GM12865 (cell line): ENCODE data around the gene TRIP13.

ENCODE experiments used
- DNase-seq: peaks from one replicate; pipeline ENCODE4 v3.0.0; 2010; ENCODE audit warnings: low read depth
- H3K4me3 ChIP-seq: 2 replicates; pipeline ENCODE4 v1.5.1; 2011; ENCODE audit warnings: mild to moderate bottlenecking, low read depth, low read length, control low read depth
- TF ChIP-seq, protein P1 (sequence below): IDR thresholded peaks from 2 replicates; pipeline ENCODE4 v1.5.1; 2011; ENCODE audit warnings: low read length, control low read depth, low read depth, inconsistent platforms; ENCODE audit not compliant: insufficient read depth; ENCODE audit errors: missing control alignments

TRIP13 gene

DNA sequence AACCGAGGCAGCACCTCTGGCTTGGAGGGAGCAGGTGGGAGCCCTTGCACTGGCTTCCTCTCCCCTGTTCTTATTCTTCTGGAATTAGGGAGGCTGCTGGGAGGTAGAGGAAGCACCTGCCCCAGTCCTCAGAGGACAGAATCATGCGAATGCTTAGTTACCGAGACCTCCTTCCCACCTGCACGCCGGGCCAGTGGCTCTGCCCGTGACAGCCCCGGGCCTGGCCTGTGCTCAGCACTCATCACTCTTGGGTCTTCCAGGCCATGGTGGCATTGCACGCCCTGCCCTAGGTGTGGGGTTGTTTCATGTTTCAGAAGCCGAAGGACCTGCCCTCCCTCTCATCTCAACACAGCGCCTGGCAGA is 70.6 kb downstream of the TRIP13 start:
- no peak overlapping the region for H3K4me3 ChIP-seq
- DNase-seq: no peak
- TF ChIP-seq, protein P1, sequence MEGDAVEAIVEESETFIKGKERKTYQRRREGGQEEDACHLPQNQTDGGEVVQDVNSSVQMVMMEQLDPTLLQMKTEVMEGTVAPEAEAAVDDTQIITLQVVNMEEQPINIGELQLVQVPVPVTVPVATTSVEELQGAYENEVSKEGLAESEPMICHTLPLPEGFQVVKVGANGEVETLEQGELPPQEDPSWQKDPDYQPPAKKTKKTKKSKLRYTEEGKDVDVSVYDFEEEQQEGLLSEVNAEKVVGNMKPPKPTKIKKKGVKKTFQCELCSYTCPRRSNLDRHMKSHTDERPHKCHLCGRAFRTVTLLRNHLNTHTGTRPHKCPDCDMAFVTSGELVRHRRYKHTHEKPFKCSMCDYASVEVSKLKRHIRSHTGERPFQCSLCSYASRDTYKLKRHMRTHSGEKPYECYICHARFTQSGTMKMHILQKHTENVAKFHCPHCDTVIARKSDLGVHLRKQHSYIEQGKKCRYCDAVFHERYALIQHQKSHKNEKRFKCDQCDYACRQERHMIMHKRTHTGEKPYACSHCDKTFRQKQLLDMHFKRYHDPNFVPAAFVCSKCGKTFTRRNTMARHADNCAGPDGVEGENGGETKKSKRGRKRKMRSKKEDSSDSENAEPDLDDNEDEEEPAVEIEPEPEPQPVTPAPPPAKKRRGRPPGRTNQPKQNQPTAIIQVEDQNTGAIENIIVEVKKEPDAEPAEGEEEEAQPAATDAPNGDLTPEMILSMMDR: no peak

DNA sequence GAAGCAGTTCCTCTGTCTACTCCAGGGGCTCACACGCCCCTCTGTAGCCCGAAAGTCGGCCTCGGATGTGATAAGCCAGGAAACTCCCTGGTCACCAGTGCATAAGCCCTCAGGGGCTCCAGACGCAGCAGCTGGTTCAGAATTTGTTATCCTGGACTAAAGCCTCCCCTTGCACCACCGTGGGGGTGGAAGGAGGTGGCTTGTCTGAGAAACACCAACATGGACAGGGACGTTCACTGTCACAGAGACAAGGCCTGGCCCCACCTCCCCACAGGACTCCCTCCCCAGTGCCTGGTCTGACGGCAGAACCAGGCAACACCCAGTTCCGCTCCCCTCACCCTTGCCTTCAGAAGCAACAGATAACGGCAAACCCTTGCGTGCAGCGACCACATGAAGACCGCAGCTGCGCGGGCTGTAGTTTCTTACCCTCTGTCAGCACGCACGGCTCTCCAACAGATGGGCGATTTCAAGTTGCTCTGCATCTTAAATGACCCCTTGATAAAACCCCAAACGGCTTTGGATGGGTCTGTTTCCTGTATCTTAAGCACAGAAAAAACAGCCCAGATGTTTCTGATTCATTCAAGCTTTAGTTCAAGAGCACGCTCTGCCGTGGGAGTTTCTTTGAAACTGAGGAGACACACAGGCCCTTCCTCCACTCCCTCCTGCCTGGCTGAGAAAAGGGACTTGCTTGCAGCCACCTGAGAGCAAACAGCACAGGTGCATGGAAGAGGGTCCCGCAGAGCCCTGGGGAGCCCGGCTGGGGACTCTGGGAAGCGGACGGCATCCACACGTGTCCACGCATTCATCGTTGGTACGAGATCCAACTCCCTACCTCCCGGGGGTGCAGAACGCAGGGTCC is 71.2 kb downstream of the TRIP13 start:
- H3K4me3 ChIP-seq: no peak overlapping the region
- TF ChIP-seq, protein P1: no peak
- peak; percentile 80 for DNase-seq

DNA sequence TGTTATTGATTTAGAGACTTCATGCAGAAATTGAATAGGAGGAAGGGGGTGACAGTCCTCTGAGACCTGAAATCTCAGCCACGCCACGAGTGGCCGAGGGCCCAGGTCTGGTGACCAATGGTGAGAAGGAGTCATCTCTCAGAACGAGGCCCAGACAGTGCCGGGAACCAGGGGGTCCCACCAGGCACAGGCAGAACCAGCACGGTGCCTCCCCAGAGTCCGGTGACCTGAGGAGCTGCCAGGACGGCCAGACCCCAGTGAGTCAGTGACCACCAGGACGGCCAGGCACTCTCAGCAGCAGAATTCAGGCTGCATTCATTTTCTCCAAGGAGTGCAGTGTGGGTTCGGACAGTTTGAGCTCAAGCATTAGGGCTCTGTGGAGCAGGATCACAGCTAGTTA is 72.1 kb downstream of the TRIP13 start:
- H3K4me3 ChIP-seq: no peak overlapping the region
- DNase-seq: no peak
- TF ChIP-seq, protein P1: no peak

DNA sequence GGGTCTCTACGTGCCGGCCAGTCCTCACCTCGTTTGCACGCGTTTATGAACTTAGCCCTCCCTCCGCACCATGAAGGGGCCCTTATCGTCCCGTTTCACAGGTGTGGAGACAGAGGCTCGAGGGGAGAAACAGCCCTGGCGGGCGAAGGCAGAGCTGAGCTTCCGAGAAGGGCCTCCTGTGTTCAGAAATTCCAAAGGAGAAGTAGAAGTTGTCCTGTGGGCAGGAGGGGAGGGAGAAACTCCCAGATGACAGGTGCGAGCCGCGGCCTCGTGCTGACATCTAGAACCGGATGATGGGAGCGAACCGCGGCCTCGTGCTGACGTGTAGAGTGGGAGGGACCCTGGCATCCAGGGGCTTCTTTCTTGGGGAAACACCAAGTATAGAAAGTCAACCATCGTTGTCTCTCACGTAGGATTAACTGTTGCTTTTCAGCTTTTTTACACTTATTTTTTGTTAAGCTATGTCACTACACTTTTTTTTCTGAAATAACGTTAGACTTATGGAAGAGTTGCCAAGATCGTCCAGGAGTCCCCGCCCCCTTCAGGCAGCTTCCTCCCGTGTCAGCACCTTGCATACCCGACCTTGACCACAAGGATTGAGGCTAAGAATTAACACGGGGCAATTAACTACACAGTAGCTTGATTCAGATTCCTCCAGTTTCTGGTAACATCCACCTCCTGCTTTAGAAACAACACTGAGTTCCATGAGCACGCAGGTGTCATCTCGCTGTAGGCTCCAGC is 73.1 kb downstream of the TRIP13 start:
- H3K4me3 ChIP-seq: no peak overlapping the region
- TF ChIP-seq, protein P1: no peak
- no peak for DNase-seq

DNA sequence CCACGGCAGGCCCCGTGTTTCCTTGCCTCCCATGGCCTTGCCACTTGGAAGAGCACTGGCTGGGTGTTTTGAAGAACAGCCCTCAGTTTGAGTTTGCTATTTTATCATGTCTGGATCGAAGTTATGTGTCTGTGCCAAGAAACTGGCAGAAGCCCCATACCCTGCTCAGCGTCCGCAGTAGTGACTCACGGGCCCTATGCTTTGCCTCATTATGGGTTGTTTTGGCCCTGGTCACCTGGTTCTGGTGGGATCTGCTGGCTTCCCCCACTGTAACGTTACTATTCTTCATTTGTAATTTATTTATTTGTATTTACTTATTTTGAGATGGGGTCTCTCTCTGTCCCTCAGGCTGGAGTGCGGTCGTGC is 73.6 kb downstream of the TRIP13 start:
- H3K4me3 ChIP-seq: no peak overlapping the region
- TF ChIP-seq, protein P1: no peak
- no peak for DNase-seq

DNA sequence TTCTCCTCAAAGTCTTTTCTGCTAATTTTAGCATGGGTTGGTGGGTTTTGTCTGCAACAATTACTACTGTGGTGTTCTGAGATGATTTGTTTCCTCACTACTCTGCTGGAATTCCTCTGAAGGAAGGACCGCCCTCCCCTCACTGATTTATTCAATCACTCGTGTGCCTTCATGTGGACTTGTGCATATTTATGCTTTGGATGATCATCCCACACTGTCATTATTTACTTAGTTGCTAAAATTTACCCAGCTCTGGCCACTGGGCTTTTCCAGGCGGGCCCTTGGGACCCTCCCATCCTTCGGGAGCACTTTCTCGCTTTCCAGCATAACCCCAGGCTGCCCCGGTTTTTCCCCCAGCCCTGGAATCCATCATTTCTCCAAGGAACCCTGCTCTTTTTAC is 74.3 kb downstream of the TRIP13 start:
- no peak for DNase-seq
- no peak overlapping the region for H3K4me3 ChIP-seq
- TF ChIP-seq, protein P1: no peak
